GM19324 (cell line): ENCODE data around the gene MATK.

Experiments
- ATAC-seq: cut with Tn5 transposase; IDR thresholded peaks from one replicate; pipeline ENCODE4 v1.9.1; 2021; ENCODE audit warnings: mild to moderate bottlenecking, moderate library complexity; ENCODE audit not compliant: unreplicated experiment, low FRiP score

The MATK gene, protein sequence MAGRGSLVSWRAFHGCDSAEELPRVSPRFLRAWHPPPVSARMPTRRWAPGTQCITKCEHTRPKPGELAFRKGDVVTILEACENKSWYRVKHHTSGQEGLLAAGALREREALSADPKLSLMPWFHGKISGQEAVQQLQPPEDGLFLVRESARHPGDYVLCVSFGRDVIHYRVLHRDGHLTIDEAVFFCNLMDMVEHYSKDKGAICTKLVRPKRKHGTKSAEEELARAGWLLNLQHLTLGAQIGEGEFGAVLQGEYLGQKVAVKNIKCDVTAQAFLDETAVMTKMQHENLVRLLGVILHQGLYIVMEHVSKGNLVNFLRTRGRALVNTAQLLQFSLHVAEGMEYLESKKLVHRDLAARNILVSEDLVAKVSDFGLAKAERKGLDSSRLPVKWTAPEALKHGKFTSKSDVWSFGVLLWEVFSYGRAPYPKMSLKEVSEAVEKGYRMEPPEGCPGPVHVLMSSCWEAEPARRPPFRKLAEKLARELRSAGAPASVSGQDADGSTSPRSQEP

DNA sequence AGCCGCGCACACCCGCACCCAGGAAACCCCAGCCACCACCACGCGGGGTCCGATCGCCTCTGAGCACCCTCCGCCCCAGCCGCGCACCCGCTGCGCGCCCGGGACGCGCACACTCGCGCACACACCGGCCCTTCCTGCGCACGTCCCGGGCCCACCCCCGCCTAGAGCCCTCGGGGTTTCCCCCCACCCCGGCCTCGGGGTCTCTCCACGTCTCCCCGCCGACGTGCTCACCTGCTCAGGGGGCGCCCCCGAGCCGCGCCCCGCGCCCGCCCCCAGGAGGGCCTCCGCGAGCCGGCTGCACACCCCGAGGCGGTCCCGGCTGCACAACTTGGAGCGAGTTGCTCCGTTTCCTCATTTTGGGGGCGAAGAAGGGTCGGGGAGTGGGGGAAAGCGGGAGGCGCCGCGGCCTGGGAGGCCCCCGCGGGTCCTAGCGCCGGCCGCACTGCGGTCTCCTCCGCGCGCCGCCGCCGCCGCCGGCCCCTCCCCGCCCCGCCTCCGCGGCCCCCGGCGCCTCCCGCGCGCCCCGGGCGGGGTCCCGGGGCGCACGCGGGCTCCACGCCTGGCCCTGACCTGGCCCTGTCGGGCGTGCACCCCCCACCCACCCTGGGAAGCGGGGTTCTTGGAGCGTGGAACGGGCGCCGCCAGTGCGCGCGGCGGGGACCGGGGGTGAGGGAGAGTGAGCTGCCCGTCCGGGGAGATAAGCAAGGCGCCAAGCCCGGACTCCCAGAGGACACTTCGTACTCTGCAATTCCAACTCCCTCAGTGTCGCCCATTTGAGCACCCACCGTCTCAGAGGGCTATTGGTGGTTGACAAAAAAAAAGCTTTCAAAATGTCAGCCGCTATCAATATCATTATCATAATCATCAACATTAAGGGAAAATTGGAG is at the start of gene MATK:
TSS of gene MATK (minus strand) at position 444 of the 887 bp plus-strand sequence. CDS start 1,246 bp downstream, outside the sequence.
- no peak for ATAC-seq

DNA sequence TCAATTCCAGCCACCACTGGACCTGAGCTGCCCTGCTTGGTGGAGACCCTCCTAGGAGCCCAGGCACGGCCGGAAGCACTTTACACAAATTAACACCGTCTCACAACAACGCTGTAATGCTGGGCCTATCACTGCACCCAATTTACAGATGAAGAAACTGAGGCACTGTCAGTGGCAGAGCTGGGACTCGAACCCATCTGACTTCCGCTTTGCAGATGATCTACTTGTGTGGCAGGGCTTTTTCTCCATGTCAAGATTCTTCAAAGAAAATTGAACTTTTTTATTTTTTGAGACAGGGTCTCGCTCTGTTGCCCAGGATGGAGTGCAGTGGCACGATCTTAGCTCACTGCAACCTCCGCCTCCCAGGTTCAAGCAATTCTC is 48.9 kb upstream of the MATK start:
- no peak for ATAC-seq

DNA sequence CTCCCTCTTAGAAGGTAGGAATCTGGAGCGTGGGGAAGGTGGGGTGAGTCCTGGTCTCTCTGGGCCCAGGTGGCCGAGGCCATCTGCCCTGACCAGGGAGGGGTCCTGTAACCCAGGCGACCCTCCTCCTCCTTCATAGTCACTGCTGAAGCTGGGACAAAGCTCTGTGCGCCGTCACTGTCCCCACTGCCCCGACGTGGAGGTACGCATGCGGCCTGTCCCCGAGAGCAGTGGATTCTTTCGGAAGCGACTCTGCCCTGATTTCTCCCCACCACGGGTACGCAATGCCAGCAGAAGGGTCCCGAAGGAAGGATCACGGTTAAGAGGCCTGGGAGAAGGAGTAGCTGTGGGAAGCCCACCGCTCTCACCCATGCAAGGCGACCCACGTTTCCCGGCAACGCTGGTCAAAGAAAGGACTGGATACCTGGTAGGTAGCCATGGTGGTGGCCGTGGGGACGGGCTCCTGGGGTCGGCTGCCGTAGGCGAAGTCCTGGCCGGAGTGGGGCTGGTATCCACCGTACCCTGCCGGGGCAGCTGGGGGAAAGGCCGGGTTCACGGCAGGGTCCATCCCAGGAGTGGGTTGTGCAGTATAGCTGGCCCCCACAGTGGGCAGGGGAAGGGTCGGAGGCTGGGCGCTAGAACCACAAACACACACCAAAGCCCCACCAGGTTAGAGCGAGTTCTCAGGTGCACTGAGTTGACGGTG is 48.3 kb upstream of the MATK start:
- ATAC-seq = no peak

DNA sequence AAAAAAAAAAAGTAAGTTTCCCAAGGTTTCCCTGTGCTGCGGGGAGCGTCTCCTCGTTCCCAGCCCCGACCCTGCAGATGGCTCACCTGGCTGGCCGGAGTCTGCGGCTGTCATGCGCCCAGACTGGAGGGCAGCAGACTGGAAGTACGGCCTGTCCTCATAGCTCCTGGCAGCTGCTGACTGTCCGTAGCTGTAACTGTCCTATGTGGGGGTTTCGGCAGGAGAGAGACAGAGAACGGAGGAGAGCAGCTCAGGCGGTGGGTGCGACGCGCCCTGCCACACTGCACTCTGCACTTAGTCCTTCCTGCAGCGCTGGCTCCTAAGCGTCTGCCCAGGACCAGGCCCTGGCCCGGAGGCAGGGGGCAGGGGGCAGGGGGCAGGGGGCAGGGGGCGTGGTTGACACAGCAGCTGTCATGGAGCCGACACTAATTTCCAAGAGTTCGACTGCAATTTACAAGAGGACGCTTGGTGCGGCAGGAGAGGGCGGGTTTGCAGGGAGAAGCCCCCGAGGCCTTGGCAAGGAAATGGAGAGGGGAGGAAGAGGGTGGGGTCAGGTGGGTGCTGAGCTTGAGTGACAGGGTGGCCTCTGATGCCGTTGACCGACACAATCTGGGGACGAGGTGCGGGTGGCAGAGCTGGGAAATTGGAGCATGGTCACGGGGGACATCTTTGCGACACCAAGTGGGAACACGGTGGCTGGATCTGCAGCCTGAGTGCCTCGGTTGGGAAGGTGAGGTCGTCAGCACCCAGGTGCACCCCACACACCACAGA is 47.6 kb upstream of the MATK start:
- ATAC-seq = no peak

DNA sequence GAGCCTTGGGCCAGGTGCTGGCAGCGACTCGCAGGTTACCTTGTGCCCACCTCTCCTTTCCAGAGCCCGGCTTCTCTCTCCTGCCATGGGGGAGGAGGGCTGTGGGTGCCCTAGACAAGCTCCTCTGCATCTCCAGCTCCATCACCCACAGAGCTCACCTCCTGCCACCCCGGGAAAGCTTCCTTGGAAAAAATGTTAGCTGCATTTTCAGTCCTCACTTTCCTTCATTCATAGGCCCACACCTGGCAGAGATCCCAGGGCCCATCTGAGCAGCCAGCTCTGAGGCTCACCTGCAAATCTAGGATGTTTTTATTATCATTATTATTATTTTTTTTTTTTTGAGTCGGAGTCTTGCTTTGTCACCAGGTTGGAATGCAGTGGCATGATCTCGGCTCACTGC is 45.8 kb upstream of the MATK start:
- ATAC-seq = no peak

DNA sequence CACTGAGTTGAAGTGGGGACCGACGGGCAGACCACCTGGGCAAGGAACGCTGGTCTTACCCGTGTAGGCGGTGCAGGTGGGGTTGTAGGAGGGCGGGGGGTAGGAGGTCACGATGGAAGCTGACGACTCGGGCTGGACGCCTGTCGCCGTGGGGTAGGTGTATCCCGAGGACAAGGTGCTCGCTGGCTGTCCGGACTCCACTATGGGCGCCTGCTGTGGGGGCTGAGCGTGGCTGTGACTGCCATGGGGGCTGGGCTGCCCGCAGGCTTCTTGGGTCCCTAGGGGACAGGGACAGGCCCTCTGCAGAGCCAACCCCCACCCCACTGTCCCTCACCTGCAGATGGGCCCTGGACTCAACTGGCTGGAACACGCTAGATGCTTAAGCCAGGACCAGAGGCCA is 45.4 kb upstream of the MATK start:
- ATAC-seq = no peak

DNA sequence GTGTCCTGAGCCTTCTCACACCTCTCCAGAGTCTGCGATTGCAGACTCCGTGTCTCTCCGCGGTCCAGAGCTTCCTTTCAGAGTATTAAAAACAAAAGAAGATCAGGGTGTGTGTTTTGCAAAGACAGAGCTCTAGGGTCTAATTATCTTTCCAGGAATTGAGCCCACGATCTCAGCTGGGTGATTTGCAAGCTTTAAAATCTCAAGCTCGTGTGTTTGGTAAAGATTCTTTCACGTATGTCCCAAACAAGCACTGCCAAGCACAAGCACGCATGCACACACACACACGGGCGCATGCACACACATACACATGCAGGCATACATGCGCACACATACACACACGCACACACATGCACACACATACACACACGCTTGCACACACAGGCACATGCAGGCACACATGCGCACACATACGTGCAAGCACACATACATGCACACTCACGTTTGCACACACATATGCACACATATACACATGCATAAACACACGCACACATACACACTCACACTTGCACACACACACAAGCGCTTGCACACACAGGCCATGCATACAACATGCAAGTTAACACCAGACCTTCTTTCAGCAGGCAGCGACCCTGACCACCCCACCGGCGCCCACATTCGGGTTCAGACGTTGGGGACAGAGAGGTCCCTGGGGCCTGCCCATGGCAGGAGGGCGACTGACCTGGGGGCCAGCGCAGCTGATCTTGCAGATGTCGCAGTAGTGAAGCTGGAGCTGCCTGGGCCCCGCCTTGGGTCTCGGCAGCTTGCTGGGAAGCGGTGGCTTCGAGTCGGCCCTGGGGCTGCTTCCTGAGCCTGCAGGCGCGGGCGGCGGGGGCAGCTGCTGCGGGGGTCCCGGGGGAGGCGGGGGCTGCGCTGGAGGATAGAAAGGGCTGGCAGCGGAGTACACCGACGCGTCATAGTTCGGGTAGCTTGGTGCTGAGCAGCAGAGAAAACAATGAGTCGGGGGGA is 44.7 kb upstream of the MATK start:
- no peak for ATAC-seq

DNA sequence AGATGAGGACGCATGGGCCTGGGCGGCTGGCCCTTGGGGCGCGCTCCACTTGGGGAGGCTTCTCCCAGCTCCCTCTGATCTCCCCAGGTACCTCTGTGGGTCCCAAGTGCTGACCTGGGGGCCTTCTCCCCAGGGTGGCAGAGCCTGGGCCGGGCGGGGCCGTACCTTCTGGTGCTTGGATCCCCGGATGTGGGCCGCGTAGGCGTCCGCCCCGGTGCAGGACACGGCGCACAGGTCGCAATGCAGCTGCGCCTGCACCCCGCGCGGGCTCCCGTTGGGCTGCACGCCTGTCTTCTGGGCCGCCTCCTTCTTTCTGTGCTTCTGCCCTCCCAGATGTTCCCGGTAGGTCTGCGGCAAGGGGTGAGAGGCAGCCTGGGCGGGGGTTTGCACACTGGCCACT is 41.1 kb upstream of the MATK start:
- no peak for ATAC-seq

DNA sequence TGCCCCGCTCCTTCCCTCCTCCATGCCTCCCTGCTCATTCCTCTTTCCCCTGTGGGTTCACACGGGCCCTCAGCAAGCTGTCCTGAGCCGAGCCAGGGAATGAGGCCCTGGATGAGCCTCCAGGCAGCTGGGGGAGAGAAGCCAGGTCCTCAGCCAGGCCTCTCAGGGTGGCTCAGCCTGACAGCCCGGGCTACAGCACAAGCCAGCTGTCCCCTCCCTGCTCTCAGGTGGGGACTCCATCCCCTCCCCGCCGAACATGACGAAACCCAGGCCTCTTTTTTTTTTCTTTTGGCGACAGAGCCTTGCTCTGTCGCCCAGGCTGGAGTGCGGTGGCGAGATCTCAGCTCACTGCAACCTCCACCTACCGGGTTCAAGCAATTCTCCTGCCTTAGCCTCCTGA is 40.0 kb upstream of the MATK start:
- no peak for ATAC-seq

DNA sequence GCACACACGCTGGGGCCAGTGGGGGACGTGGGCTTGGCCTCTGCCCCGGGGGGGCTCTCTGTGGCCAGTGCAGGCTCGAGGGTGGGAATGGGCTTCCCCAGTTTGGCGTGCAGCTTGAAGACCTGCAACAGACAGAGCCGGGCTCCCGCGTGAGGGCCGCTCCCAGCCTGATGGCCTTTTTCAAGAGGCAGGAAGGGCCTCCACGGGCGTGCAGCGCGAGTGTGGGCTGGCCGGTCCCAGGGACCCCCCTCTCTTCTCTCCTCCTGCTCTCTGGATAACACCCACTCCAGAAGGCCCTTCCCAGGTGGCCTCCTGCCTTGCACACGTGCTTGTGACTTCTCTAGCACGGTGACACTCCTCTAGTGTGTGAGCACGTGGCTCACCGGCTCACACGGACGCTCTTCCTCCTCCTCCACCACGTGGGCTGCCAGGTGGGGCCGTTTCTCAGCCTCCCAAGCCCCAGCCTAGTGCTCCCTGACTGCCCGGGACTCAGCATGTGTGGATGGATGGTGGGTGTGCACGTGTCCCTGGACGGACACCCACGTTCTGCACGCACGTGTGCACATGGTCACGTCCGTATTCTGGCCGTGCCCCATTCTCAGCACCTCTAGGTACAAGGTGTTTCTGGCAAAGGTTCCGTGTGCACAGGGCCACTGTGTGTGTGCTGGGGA is 39.2 kb upstream of the MATK start:
- no peak for ATAC-seq

DNA sequence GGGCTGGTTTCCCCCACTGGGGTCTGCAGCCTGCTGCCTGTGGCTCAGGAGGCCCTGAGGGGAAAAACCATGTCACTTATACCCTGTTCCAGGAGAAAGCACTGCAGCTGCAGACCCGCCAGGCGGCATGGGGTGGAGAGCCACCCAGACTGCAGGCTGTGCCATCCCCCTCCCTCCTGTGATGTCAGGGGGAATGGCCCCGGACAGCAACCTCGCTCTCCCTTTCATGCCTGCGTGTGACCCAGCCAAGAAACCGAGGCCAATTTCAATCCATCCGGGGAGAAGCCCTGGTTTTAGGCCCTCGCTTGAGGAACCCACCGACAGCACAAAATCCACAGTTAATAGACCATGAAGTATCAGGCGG is 37.2 kb upstream of the MATK start:
- ATAC-seq = no peak

DNA sequence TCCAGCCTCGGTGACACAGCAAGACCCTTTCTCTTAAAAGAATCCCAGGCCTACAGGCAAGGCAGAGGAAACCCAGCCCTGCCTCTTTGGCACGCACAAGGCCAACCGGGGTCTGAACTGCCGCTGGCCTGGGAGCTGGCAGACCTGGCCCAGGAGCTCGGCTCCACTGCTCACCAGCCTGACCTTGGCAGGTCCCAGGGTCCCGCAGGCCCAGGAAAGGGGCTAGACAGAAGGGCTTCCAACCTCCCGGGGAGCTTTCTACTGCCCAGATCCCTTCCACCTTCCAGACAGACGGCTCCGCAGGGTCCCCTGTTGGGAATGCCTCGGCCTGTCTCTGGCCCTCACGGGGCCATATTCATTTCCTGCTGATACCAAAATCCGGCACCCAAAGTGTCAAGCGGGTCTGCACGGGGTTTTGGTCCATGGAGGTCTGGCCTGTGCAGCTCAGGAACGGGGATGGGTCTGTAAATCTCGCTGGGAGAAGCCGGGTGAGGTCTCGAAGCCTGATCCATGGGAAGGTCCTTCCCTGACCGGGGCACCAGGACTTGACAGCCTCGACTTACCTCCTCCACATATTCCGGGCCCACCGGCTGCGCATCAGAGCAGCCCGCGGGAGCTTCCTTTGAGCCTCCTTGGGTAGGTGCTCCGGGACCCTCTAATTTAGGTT is 36.6 kb upstream of the MATK start:
- no peak for ATAC-seq

DNA sequence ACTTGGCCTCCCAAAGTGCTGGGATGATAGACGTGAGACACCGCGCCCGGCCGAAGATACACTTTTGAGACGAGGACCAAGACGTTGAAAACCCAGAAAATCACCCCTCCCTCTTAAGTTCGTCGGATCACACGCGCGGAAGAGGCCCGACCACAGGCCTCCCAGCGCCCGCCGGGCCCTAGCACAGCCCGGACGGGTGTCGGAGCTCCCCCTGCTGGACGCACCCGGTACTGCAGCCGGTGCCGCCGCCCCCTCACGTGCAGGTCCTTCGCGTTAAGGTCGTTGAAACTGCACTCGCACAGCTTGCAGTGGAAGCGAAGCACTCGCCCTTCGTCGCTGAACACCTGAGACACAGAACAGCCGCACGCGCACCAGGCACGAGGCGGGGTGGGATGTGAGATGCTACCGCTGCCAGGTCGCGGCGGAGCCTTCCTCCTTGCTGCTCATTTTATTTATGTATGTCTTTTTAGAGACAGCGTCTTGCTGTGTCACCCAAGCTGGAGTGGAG is 35.7 kb upstream of the MATK start:
- no peak for ATAC-seq

DNA sequence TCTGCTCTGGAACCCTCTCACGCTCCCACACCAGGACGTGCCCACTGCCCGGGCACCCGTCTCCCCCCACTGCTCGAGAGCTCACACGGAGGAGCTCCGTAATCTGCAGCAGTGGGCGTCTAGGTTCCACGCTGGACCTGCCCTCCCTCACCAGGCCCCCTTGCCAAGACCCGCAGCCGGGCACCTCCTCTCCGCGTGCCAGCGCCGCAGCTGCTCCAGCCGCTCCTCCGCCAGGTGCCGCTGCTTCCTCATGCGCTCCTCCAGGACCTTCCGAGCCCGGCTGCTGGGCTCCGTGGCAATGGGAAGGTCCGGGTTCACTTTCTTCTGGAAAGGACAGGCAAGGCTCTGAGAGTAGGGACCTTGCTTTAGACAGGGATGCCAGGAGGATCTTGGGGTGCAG is 35.0 kb upstream of the MATK start:
- ATAC-seq = no peak

DNA sequence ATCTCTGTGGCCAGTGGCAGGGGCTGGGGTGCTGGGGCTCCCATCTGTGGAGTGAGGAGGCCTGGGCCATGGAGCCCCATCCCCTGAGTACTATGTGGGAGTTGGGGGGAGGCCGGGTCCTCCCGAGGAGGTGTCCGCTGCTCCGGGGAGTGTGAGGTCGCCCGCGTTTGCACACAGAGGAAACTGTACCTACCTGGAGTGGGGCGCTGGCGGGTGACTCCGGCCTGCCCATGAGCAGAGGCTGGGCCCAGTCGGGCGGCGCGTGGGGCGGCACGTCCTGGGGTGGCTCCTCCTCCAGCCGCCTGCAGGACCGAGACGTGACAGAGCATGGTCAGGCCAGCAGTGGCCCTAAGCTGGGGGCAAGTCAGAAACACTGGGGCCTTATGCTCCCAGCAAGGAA is 33.8 kb upstream of the MATK start:
- ATAC-seq = no peak

DNA sequence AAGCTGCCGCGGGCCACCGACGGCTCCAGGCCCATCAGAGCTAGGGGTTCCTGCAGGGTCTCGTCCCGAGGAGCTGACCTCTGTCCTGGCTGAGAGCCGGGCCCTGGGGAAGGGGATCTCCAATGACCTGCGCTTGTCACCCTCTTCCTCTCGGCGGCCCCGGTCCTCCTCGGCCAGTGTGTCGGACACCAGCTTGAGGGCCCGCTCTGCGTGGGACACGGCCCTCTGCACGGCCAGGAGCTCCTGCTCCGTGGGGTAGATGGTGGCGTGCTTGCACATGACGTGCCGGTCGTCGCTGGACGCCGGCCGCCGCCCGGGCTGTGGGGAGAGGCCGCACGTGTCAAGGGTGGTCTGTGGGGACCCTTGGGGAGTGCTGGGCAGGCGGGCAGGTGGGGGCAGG is 32.7 kb upstream of the MATK start:
- no peak for ATAC-seq

DNA sequence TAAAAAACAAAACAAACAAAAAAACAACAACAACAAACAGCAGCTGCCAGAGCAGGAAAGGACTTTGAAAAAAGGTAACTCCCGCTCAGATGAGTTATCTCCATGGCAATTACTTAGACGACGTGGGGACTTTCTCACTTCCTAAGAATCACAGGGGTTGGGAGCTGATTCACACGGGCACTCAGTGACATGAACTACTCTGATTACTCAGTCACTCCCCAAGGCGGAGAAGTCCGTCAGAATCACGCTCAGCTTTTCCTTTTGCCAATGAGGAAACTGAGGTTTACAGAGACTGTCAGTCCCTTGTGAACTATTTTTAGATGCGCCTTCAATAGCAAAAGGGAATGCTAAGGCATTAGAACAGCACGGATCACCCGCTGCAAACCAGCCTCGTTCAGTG is 32.3 kb upstream of the MATK start:
- ATAC-seq = no peak

DNA sequence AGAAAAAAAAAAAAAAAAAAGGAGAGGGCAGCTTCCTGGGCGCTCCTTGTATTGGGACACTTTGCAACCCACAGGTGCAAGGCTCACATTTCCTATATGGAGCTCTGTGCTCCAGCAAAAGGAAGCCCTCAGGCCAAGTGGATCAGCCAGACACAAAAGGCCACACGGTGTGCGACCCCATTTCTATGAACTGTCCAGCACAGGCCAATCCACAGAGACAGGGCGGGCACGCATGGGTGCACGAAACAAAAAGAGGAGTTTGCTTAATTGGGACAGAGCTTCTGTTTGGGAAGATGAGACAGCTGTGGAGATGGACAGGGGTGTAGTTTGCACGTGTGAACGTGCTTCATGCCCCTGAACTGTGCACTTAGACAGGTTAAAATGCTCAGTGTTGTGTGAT is 31.6 kb upstream of the MATK start:
- ATAC-seq = no peak
